H1 (cell line): ENCODE results near the gene CTIF. TPM values are rescaled to one million over a fixed set of nuclear protein-coding genes. Genes with fewer than 3 reads are reported as not detected.

ENCODE experiments used
- HDAC6 ChIP-seq: IDR thresholded peaks from one replicate; pipeline ENCODE4 v1.7.1; 2012; ENCODE audit warnings: low read depth, mild to moderate bottlenecking, inconsistent platforms, low read length, moderate library complexity
- KDM4A ChIP-seq: IDR thresholded peaks from one replicate; pipeline ENCODE4 v1.7.1; 2012; ENCODE audit warnings: low read depth, mild to moderate bottlenecking, moderate library complexity, low read length, inconsistent platforms; ENCODE audit not compliant: severe bottlenecking
- POU5F1 ChIP-seq: IDR thresholded peaks from 2 replicates; pipeline ENCODE4 v1.6.1; 2011; ENCODE audit warnings: low read depth, mild to moderate bottlenecking, low read length, moderate library complexity
- RNF2 ChIP-seq: fragments of 200-900, 300-1000 bp; sonication (generic); IDR thresholded peaks from 2 replicates; pipeline ENCODE4 v1.7.1; 2016; ENCODE audit warnings: borderline replicate concordance, low read depth, mild to moderate bottlenecking, antibody characterized with exemption, low read length; ENCODE audit not compliant: poor library complexity, severe bottlenecking; ENCODE audit errors: missing control alignments
- RXRA ChIP-seq: IDR thresholded peaks from 2 replicates; pipeline ENCODE4 v1.6.1; 2011; ENCODE audit warnings: low read depth, mild to moderate bottlenecking, low read length, moderate library complexity; ENCODE audit not compliant: insufficient read depth
- polyA plus RNA-seq, 7 experiments: library from polyadenylated mRNA; depleted of rRNA in 3 of 7; stranded (reverse) in 5 of 7; unstranded in 2 of 7; fragments of >200 nt in 5 of 7; fragments of 200-250 nt in 2 of 7; gene quantifications; 1 replicate in 5 of 7; 2 replicates in 1 of 7; 4 replicates in 1 of 7; pipeline versions ENCODE4 v1.2.1 to v1.2.3, GENCODE V29; 2011 to 2013; ENCODE audit warnings: missing spikeins in 2 of 7, mixed read lengths in 2 of 7
- total RNA-seq: library from RNA; stranded (reverse); fragmentation: NEBNext Ultra II Directional; extraction: Animal tissue kit (Norgen Biotek cat#: 25700); gene quantifications from 2 replicates; pipeline ENCODE4 v1.2.1, GENCODE V29; 2021

CTIF gene
- total and polyA plus RNA-seq, 2 of the 8 experiments (the other 6 are each of a cell fraction or from before 2014, with no cell fraction given), result 9.0 to 17.8 TPM

DNA sequence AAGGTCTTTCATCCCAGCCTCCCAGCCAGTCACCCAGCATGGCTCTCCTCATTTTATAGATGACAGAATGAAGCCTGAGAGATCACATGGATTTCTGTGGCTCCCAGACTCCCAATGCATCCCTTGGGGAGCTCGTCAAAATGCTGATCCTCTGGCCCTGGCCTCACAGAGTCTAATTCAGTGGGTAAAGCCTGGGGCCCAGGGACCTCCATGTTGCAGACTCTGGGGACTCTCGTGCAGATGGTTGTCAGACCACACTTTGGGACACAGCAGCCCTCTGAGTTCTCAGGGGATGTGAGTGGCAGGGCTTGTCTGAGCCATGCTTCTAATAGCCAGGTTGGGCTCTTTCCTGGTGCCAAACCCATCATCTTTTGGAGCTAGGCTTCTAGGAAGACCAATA is 97.0 kb downstream of the CTIF start (continued):
- no peak for TF ChIP-seq RNF2
- no peak for TF ChIP-seq HDAC6
- no peak for TF ChIP-seq KDM4A
- no peak for TF ChIP-seq POU5F1
- TF ChIP-seq RXRA, result no peak
- TF ChIP-seq, all 59 proteins: peak for 0
